Trophoblast cell (in vitro differentiated cells and primary cell): ENCODE data around the gene HP1BP3.

ENCODE experiments used
- DNase-seq, 2 donors: peaks; one replicate each; pipeline ENCODE4 v3.0.0-alpha.2; 2016
- H2AFZ ChIP-seq: 2 replicates; pipeline ENCODE4 v1.6.1; 2013; ENCODE audit warnings: low read length, moderate library complexity, mild to moderate bottlenecking; ENCODE audit not compliant: insufficient read depth, poor library complexity
- H2AK5ac ChIP-seq: 2 replicates; pipeline ENCODE4 v1.6.1; 2013; ENCODE audit warnings: mild to moderate bottlenecking, low read length
- H2BK120ac ChIP-seq: 2 replicates; pipeline ENCODE4 v1.6.1; 2013; ENCODE audit warnings: low read length, mild to moderate bottlenecking, moderate library complexity; ENCODE audit not compliant: insufficient read depth, poor library complexity
- H2BK12ac ChIP-seq: 2 replicates; pipeline ENCODE4 v1.6.1; 2013; ENCODE audit warnings: mild to moderate bottlenecking, low read length, moderate library complexity
- H2BK5ac ChIP-seq: 2 replicates; pipeline ENCODE4 v1.6.1; 2013; ENCODE audit warnings: low read length, low read depth, moderate library complexity, mild to moderate bottlenecking; ENCODE audit not compliant: poor library complexity
- H3K14ac ChIP-seq: 2 replicates; pipeline ENCODE4 v1.6.1; 2013; ENCODE audit warnings: mild to moderate bottlenecking, low read length
- H3K18ac ChIP-seq: 2 replicates; pipeline ENCODE4 v1.6.1; 2013; ENCODE audit warnings: mild to moderate bottlenecking, low read length
- H3K23ac ChIP-seq: 2 replicates; pipeline ENCODE4 v1.6.1; 2013; ENCODE audit warnings: low read length
- H3K27ac ChIP-seq: 2 replicates; pipeline ENCODE4 v1.5.1; 2013; ENCODE audit warnings: low read depth, mild to moderate bottlenecking, inconsistent platforms, low read length, moderate library complexity
- H3K27me3 ChIP-seq: 2 replicates; pipeline ENCODE4 v1.6.1; 2013; ENCODE audit warnings: inconsistent platforms, mild to moderate bottlenecking, low read length, moderate library complexity; ENCODE audit not compliant: insufficient read depth
- H3K36me3 ChIP-seq, 2 experiments: 1 replicate in 1 of 2; 2 replicates in 1 of 2; pipeline ENCODE4 v1.6.1; 2013; ENCODE audit warnings: low read length in 2 of 2, mild to moderate bottlenecking in 2 of 2, moderate library complexity in 1 of 2; ENCODE audit not compliant: insufficient read depth in 2 of 2, control insufficient read depth in 1 of 2
- H3K4ac ChIP-seq: 2 replicates; pipeline ENCODE4 v1.6.1; 2013; ENCODE audit warnings: low read depth, mild to moderate bottlenecking, low read length, moderate library complexity
- H3K4me1 ChIP-seq, 2 experiments: 1 replicate in 1 of 2; 2 replicates in 1 of 2; pipeline ENCODE4 v1.6.1; 2013; ENCODE audit warnings: low read length in 2 of 2, mild to moderate bottlenecking in 2 of 2, moderate library complexity in 1 of 2; ENCODE audit not compliant: insufficient read depth in 2 of 2, control insufficient read depth in 1 of 2
- H3K4me2 ChIP-seq: 2 replicates; pipeline ENCODE4 v1.6.1; 2013; ENCODE audit warnings: inconsistent platforms, mild to moderate bottlenecking, low read length, moderate library complexity
- H3K4me3 ChIP-seq: 2 replicates; pipeline ENCODE4 v1.5.1; 2013; ENCODE audit warnings: mild to moderate bottlenecking, low read depth, low read length, inconsistent platforms
- H3K79me1 ChIP-seq: one replicate; pipeline ENCODE4 v1.6.1; 2013; ENCODE audit warnings: low read length
- H3K79me2 ChIP-seq: 2 replicates; pipeline ENCODE4 v1.6.1; 2013; ENCODE audit warnings: low read length, mild to moderate bottlenecking; ENCODE audit not compliant: control insufficient read depth, insufficient read depth, poor library complexity
- H3K9ac ChIP-seq: 2 replicates; pipeline ENCODE4 v1.6.1; 2013; ENCODE audit warnings: mild to moderate bottlenecking, low read length
- H3K9me3 ChIP-seq: 2 replicates; pipeline ENCODE4 v1.6.1; 2013; ENCODE audit warnings: low read depth, mild to moderate bottlenecking, control low read depth, inconsistent platforms, low read length; ENCODE audit not compliant: insufficient read depth
- H4K12ac ChIP-seq: 2 replicates; pipeline ENCODE4 v1.6.1; 2013; ENCODE audit warnings: low read depth, mild to moderate bottlenecking, low read length, moderate library complexity
- H4K8ac ChIP-seq: 2 replicates; pipeline ENCODE4 v1.6.1; 2013; ENCODE audit warnings: low read depth, mild to moderate bottlenecking, low read length, moderate library complexity
- H4K91ac ChIP-seq: one replicate; pipeline ENCODE4 v1.6.1; 2013; ENCODE audit warnings: low read depth, mild to moderate bottlenecking, low read length, moderate library complexity
- WGBS: extraction: QIAGEN DNeasy Blood & Tissue Kit; methylation state at CpG from one replicate; pipeline ENCODE4 v1.1.7; 2013; ENCODE audit warnings: missing lambda C conversion rate; ENCODE audit not compliant: insufficient read length, insufficient coverage; ENCODE audit errors: extremely low coverage; 5-methylcytosine and 5-hydroxymethylcytosine counted together

HP1BP3 gene

DNA sequence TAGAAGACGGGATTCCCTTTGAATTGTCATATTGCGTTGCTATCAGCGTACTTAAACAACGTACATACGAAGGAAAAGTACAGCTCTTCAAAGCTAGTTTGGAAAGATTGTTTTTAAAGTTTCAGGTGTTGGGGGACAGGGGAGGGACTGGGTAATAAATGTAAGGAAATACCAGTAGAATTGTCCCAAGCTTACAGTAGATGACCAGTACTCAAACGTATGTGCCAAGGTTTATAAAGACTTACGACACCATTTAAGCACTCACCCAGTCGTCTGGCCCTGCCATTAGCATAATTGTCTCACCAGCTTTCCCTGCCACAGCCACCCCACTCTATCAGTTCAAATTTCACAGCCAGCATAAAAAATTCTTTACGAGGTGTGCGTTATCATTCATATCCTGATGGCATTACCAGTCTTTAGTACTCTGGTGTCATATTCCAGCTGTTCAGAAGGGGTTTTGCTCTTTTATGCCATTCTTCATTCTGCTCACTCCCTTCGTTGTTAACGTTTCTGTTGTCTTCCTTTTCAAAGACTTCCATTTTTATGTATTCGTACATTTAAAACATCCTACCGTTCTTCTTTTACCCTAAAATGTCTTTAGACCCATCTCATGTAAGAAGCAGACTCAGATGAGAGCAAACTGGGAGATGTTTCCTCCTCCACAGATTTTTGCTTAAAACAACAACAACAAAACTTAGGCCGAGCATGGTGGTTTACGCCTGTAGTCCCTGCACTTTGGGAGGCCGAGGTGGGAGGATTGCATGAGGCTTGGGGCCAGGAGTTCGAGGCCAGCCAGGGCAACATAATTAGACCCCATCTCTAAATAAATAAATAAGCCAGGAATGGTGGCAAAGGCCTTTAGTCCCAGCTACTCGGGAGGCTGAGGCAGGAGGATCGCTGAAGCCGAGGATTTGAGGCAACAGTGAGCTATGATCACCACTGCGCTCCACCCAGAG is 1.0 kb upstream of the HP1BP3 start:
- H2BK12ac ChIP-seq: no peak overlapping the region
- peak overlapping the region; percentile 85 for H2BK5ac ChIP-seq
- peak overlapping the region; percentile 90 for H3K27ac ChIP-seq
- H4K91ac ChIP-seq: peak overlapping the region; percentile 57
- H3K9ac ChIP-seq: peak overlapping the region; percentile 90
- no peak overlapping the region for H3K23ac ChIP-seq
- DNase-seq: peak; percentile 45 to 69
- H2BK120ac ChIP-seq: peak overlapping the region; percentile 62
- H3K18ac ChIP-seq: no peak overlapping the region
- H4K8ac ChIP-seq: peak overlapping the region; percentile 76
- no peak overlapping the region for H3K4ac ChIP-seq
- H3K14ac ChIP-seq: peak overlapping the region; percentile 78
- WGBS: 100% methylated on average over 2 of the region's 22 CpGs
- peak overlapping the region; percentile 58 for H4K12ac ChIP-seq
- peaks cover 0 to 2% of the 10 kb centered on the region in 2 experiments for H3K36me3 ChIP-seq
- H3K27me3 ChIP-seq: no peaks in the 10 kb centered on the region
- no peak overlapping the region for H2AFZ ChIP-seq
- peak overlapping the region; percentile 100 for H3K4me3 ChIP-seq
- peaks cover 3 to 5% of the 10 kb centered on the region in 2 experiments for H3K4me1 ChIP-seq
- H2AK5ac ChIP-seq: peak overlapping the region; percentile 18
- peaks cover 15% of the 10 kb centered on the region for H3K79me1 ChIP-seq
- peak overlapping the region; percentile 70 for H3K4me2 ChIP-seq
- no peaks in the 10 kb centered on the region for H3K9me3 ChIP-seq
- peaks cover 28% of the 10 kb centered on the region for H3K79me2 ChIP-seq

DNA sequence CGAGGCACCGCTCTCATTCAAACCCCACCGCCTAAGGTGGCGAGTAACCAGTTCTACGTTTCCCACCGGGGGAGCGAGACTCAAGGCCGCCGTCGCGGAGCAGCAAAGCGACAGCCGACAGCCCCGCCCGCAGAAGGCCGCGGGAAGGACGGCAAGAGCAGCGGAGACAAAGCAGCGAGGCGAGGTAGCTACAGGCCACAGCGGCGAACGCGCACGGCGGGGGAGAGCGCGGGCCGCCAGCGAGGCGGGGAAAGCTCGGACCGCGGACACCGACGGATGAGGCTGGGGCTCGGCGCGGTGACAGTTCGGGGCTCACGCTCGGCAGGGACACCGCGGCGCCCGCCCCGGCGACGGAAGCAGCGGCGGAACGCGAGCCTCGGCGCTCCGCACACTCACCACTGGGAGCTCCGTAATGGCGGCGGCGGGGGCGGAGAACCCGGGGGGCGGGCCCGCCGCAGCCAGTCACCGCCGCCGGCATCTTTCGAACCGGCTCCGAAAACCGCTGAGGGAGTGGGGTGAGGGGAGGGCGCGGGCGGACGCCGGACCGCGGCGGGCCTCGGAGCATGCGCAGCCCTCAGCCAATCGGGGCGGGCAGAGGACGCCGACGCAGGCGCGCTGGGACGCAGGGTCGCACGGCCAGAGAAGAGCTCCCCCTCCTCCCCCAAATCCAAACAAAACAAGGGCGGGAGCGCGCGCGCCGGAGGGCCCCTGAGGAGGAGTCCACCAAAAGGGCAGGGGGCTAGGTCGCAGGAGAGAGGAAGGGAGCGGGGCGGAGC is 666 bp downstream of the HP1BP3 start:
- peak overlapping the region; percentile 99 for H3K9ac ChIP-seq

DNA sequence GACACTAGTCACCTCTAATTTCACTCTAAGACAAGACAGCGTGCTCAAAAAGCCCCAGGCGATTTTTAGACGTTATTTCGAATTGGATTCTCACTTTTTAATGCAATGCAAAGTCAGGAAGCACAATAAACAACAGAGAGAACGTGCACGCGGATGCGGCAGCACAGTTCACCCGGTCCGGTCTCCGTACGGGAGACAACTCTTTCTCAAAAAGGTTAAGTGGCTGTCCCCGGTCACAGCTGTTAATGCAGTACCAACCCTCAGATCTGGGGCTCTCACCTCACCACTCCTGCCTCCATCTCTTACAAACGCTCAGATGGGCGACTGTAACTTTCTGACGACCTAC is 1.2 kb downstream of the HP1BP3 start:
- H4K91ac ChIP-seq: peak overlapping the region; percentile 90
- no peak overlapping the region for H2AK5ac ChIP-seq
- no peak overlapping the region for H4K12ac ChIP-seq

More for the DNA sequence above, 666 bp downstream of the HP1BP3 start:
- peaks cover 32% of the 10 kb centered on the region for H3K79me2 ChIP-seq
- peak overlapping the region; percentile 98 for H4K8ac ChIP-seq
- H4K12ac ChIP-seq: peak overlapping the region; percentile 77
- H3K23ac ChIP-seq: peak overlapping the region; percentile 18
- H3K4me2 ChIP-seq: peak overlapping the region; percentile 71
- H3K36me3 ChIP-seq: peaks cover 0 to 2% of the 10 kb centered on the region in 2 experiments
- peak overlapping the region; percentile 96 for H2BK120ac ChIP-seq
- peak overlapping the region; percentile 96 for H4K91ac ChIP-seq
- no peaks in the 10 kb centered on the region for H3K27me3 ChIP-seq
- H3K18ac ChIP-seq: peak overlapping the region; percentile 92
- peak overlapping the region; percentile 91 for H2BK5ac ChIP-seq
- H3K14ac ChIP-seq: peak overlapping the region; percentile 97
- H2AK5ac ChIP-seq: peak overlapping the region; percentile 86
- DNase-seq: peak; percentile 94 to 96
- H3K4me3 ChIP-seq: peak overlapping the region; percentile 100
- no CpG with 5 or more reads among the region's 102 CpGs for WGBS
- peak overlapping the region; percentile 1 for H2BK12ac ChIP-seq
- peaks cover 3% of the 10 kb centered on the region in 2 experiments for H3K4me1 ChIP-seq
- no peaks in the 10 kb centered on the region for H3K9me3 ChIP-seq
- H3K4ac ChIP-seq: peak overlapping the region; percentile 84
- H3K79me1 ChIP-seq: peaks cover 15% of the 10 kb centered on the region
- peak overlapping the region; percentile 97 for H2AFZ ChIP-seq
- H3K27ac ChIP-seq: peak overlapping the region; percentile 98

DNA sequence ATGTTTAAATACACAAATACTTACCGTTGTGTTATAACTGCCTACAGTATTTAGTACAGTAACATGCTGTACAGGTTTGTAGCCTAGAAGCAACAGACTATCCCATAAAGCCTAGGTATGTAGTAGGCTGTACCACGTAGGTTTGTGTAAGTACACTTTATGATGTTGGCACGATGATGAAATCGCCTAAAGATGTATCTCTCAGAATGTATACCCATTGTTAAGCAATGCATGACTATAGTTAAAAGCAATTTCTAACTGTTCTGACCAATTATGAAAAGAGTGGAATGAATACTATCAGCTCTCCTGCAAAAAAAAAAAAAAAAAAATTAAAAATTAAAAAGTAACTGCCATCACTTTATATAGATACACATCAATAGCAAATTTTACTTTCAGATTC is 11.4 kb downstream of the HP1BP3 start:
- H2BK5ac ChIP-seq: no peak overlapping the region
- no peak overlapping the region for H2BK120ac ChIP-seq
- no peak overlapping the region for H3K14ac ChIP-seq
- H3K4ac ChIP-seq: no peak overlapping the region
- no peaks in the 10 kb centered on the region for H3K4me1 ChIP-seq
- no peak overlapping the region for H2AFZ ChIP-seq
- no peaks in the 10 kb centered on the region for H3K27me3 ChIP-seq
- no peak overlapping the region for H4K91ac ChIP-seq
- H2BK12ac ChIP-seq: no peak overlapping the region
- no peaks in the 10 kb centered on the region for H3K79me1 ChIP-seq
- no peak overlapping the region for H3K4me3 ChIP-seq
- peaks cover 4% of the 10 kb centered on the region for H3K79me2 ChIP-seq
- no peak overlapping the region for H4K8ac ChIP-seq
- DNase-seq: no peak
- H3K23ac ChIP-seq: no peak overlapping the region
- no peak overlapping the region for H3K4me2 ChIP-seq
- WGBS: no CpG with 5 or more reads among the region's 4 CpGs
- H3K9ac ChIP-seq: no peak overlapping the region
- H4K12ac ChIP-seq: no peak overlapping the region
- no peaks in the 10 kb centered on the region for H3K9me3 ChIP-seq
- no peak overlapping the region for H2AK5ac ChIP-seq
- H3K27ac ChIP-seq: no peak overlapping the region
- peaks cover 15 to 23% of the 10 kb centered on the region in 2 experiments for H3K36me3 ChIP-seq
- no peak overlapping the region for H3K18ac ChIP-seq

More for the DNA sequence above, 1.2 kb downstream of the HP1BP3 start:
- Histone ChIP-seq H2BK120ac (no peak overlapping the region), H3K4me2 (peak overlapping the region; percentile 71), H3K4ac (peak overlapping the region; percentile 71), H3K9me3 (no peaks in the 10 kb centered on the region), H3K79me2 (peaks cover 32% of the 10 kb centered on the region), H2BK12ac (no peak overlapping the region), H3K4me1 (peaks cover 3% of the 10 kb centered on the region in 2 experiments), H3K36me3 (peaks cover 0 to 2% of the 10 kb centered on the region in 2 experiments), H3K79me1 (peaks cover 15% of the 10 kb centered on the region), H3K9ac (peak overlapping the region; percentile 99), H4K8ac (no peak overlapping the region), H3K27me3 (no peaks in the 10 kb centered on the region), H2AFZ (no peak overlapping the region), H3K27ac (peak overlapping the region; percentile 89), H3K18ac (no peak overlapping the region), H3K4me3 (peak overlapping the region; percentile 100), H2BK5ac (no peak overlapping the region), H3K23ac (peak overlapping the region; percentile 18), H3K14ac (peak overlapping the region; percentile 96)
- peak in 1 of 2 donors; percentile 45 for DNase-seq
- WGBS: no CpG with 5 or more reads among the region's 16 CpGs
